ENCODE measurements around the gene NID1.

The NID1 gene

GRCh38 chr1:236039740-236040685, 24.9 kb downstream of the NID1 start:
- H3K4me3 ChIP-seq (ENCODE audit: low read depth in 1 of 2, low read length in 2 of 2) = no peak overlapping the region
- no peak overlapping the region for H3K27ac ChIP-seq (ENCODE audit: low read length)
- H3K36me3 ChIP-seq (ENCODE audit: control insufficient read depth in 1 of 2, insufficient read depth in 2 of 2, low read length in 2 of 2) = peaks cover 21 to 51% of the 10 kb centered on the region in 2 donors
- H3K27me3 ChIP-seq (ENCODE audit: low read depth, low read length) = no peaks in the 10 kb centered on the region
- H3K9me3 ChIP-seq (ENCODE audit: control insufficient read depth in 1 of 2, low read length in 2 of 2) = no peaks in the 10 kb centered on the region
- H3K4me1 ChIP-seq (ENCODE audit: control insufficient read depth in 1 of 2, insufficient read depth in 2 of 2, low read length in 2 of 2) = peaks cover 0 to 11% of the 10 kb centered on the region in 2 donors

GRCh38 chr1:236038034-236038433, 26.9 kb downstream of the NID1 start:
- no peak overlapping the region for H3K4me3 ChIP-seq (ENCODE audit: low read depth in 1 of 2, low read length in 2 of 2)
- H3K36me3 ChIP-seq (ENCODE audit: control insufficient read depth in 1 of 2, insufficient read depth in 2 of 2, low read length in 2 of 2) = peaks cover 19 to 35% of the 10 kb centered on the region in 2 donors
- peaks cover 0 to 11% of the 10 kb centered on the region in 2 donors for H3K4me1 ChIP-seq (ENCODE audit: control insufficient read depth in 1 of 2, insufficient read depth in 2 of 2, low read length in 2 of 2)
- H3K9me3 ChIP-seq (ENCODE audit: control insufficient read depth in 1 of 2, low read length in 2 of 2) = no peaks in the 10 kb centered on the region
- H3K27me3 ChIP-seq (ENCODE audit: low read depth, low read length) = no peaks in the 10 kb centered on the region
- H3K27ac ChIP-seq (ENCODE audit: low read length) = no peak overlapping the region

- peaks cover 26 to 34% of the 10 kb centered on the region in 2 donors for H3K36me3 ChIP-seq (ENCODE audit: control insufficient read depth in 1 of 2, insufficient read depth in 2 of 2, low read length in 2 of 2)
- H3K4me1 ChIP-seq (ENCODE audit: control insufficient read depth in 1 of 2, insufficient read depth in 2 of 2, low read length in 2 of 2) = peaks cover 0 to 13% of the 10 kb centered on the region in 2 donors
- no peaks in the 10 kb centered on the region for H3K9me3 ChIP-seq (ENCODE audit: control insufficient read depth in 1 of 2, low read length in 2 of 2)
- no peaks in the 10 kb centered on the region for H3K27me3 ChIP-seq (ENCODE audit: low read depth, low read length)
- H3K27ac ChIP-seq (ENCODE audit: low read length) = no peak overlapping the region
- H3K4me3 ChIP-seq (ENCODE audit: low read depth in 1 of 2, low read length in 2 of 2) = no peak overlapping the region
These were observed 29.2 kb downstream of the NID1 start for GRCh38 chr1:236035681-236036101.

GRCh38 chr1:236033336-236033735, 31.6 kb downstream of the NID1 start:
- Histone ChIP-seq H3K36me3 (ENCODE audit: control insufficient read depth in 1 of 2, insufficient read depth in 2 of 2, low read length in 2 of 2) (peaks cover 26 to 53% of the 10 kb centered on the region in 2 donors), H3K4me3 (ENCODE audit: low read depth in 1 of 2, low read length in 2 of 2) (no peak overlapping the region)

GRCh38 chr1:236030534-236030933, 34.4 kb downstream of the NID1 start:
- Histone ChIP-seq H3K27me3 (ENCODE audit: low read depth, low read length) (no peaks in the 10 kb centered on the region), H3K27ac (ENCODE audit: low read length) (no peak overlapping the region), H3K36me3 (ENCODE audit: control insufficient read depth in 1 of 2, insufficient read depth in 2 of 2, low read length in 2 of 2) (peaks cover 23 to 60% of the 10 kb centered on the region in 2 donors)

More at GRCh38 chr1:236033336-236033735, 31.6 kb downstream of the NID1 start:
- H3K9me3 ChIP-seq (ENCODE audit: control insufficient read depth in 1 of 2, low read length in 2 of 2) = no peaks in the 10 kb centered on the region
- peaks cover 0 to 24% of the 10 kb centered on the region in 2 donors for H3K4me1 ChIP-seq (ENCODE audit: control insufficient read depth in 1 of 2, insufficient read depth in 2 of 2, low read length in 2 of 2)
- no peaks in the 10 kb centered on the region for H3K27me3 ChIP-seq (ENCODE audit: low read depth, low read length)
- no peak overlapping the region for H3K27ac ChIP-seq (ENCODE audit: low read length)

GRCh38 chr1:236029428-236029940, 35.4 kb downstream of the NID1 start:
- H3K4me1 ChIP-seq (ENCODE audit: control insufficient read depth in 1 of 2, insufficient read depth in 2 of 2, low read length in 2 of 2) = peaks cover 0 to 16% of the 10 kb centered on the region in 2 donors
- no peaks in the 10 kb centered on the region for H3K27me3 ChIP-seq (ENCODE audit: low read depth, low read length)
- no peak overlapping the region for H3K4me3 ChIP-seq (ENCODE audit: low read depth in 1 of 2, low read length in 2 of 2)
- H3K27ac ChIP-seq (ENCODE audit: low read length) = no peak overlapping the region
- H3K9me3 ChIP-seq (ENCODE audit: control insufficient read depth in 1 of 2, low read length in 2 of 2) = no peaks in the 10 kb centered on the region
- peaks cover 26 to 64% of the 10 kb centered on the region in 2 donors for H3K36me3 ChIP-seq (ENCODE audit: control insufficient read depth in 1 of 2, insufficient read depth in 2 of 2, low read length in 2 of 2)

More at GRCh38 chr1:236030534-236030933, 34.4 kb downstream of the NID1 start:
- Histone ChIP-seq H3K4me1 (ENCODE audit: control insufficient read depth in 1 of 2, insufficient read depth in 2 of 2, low read length in 2 of 2) (peaks cover 0 to 16% of the 10 kb centered on the region in 2 donors), H3K4me3 (ENCODE audit: low read depth in 1 of 2, low read length in 2 of 2) (no peak overlapping the region), H3K9me3 (ENCODE audit: control insufficient read depth in 1 of 2, low read length in 2 of 2) (no peaks in the 10 kb centered on the region)

GRCh38 chr1:236027104-236027503, 37.8 kb downstream of the NID1 start:
- Histone ChIP-seq H3K27ac (ENCODE audit: low read length) (no peak overlapping the region), H3K4me3 (ENCODE audit: low read depth in 1 of 2, low read length in 2 of 2) (no peak overlapping the region), H3K4me1 (ENCODE audit: control insufficient read depth in 1 of 2, insufficient read depth in 2 of 2, low read length in 2 of 2) (peaks cover 0 to 16% of the 10 kb centered on the region in 2 donors), H3K9me3 (ENCODE audit: control insufficient read depth in 1 of 2, low read length in 2 of 2) (no peaks in the 10 kb centered on the region), H3K36me3 (ENCODE audit: control insufficient read depth in 1 of 2, insufficient read depth in 2 of 2, low read length in 2 of 2) (peaks cover 28 to 81% of the 10 kb centered on the region in 2 donors), H3K27me3 (ENCODE audit: low read depth, low read length) (no peaks in the 10 kb centered on the region)

- H3K27me3 ChIP-seq (ENCODE audit: low read depth, low read length) = no peaks in the 10 kb centered on the region
- peaks cover 20 to 71% of the 10 kb centered on the region in 2 donors for H3K36me3 ChIP-seq (ENCODE audit: control insufficient read depth in 1 of 2, insufficient read depth in 2 of 2, low read length in 2 of 2)
- H3K27ac ChIP-seq (ENCODE audit: low read length) = no peak overlapping the region
- no peaks in the 10 kb centered on the region for H3K9me3 ChIP-seq (ENCODE audit: control insufficient read depth in 1 of 2, low read length in 2 of 2)
- no peak overlapping the region for H3K4me3 ChIP-seq (ENCODE audit: low read depth in 1 of 2, low read length in 2 of 2)
- H3K4me1 ChIP-seq (ENCODE audit: control insufficient read depth in 1 of 2, insufficient read depth in 2 of 2, low read length in 2 of 2) = peaks cover 5 to 26% of the 10 kb centered on the region in 2 donors
These were observed 39.1 kb downstream of the NID1 start for GRCh38 chr1:236025836-236026235.

- H3K4me3 ChIP-seq (ENCODE audit: low read depth in 1 of 2, low read length in 2 of 2) = no peak overlapping the region
- H3K27ac ChIP-seq (ENCODE audit: low read length) = no peak overlapping the region
- H3K27me3 ChIP-seq (ENCODE audit: low read depth, low read length) = no peaks in the 10 kb centered on the region
- H3K4me1 ChIP-seq (ENCODE audit: control insufficient read depth in 1 of 2, insufficient read depth in 2 of 2, low read length in 2 of 2) = peaks cover 5 to 21% of the 10 kb centered on the region in 2 donors
- no peaks in the 10 kb centered on the region for H3K9me3 ChIP-seq (ENCODE audit: control insufficient read depth in 1 of 2, low read length in 2 of 2)
- H3K36me3 ChIP-seq (ENCODE audit: control insufficient read depth in 1 of 2, insufficient read depth in 2 of 2, low read length in 2 of 2) = peaks cover 20 to 64% of the 10 kb centered on the region in 2 donors
These were observed 40.2 kb downstream of the NID1 start for GRCh38 chr1:236024641-236025040.

- Histone ChIP-seq H3K4me3 (ENCODE audit: low read depth in 1 of 2, low read length in 2 of 2) (no peak overlapping the region), H3K27ac (ENCODE audit: low read length) (no peak overlapping the region), H3K9me3 (ENCODE audit: control insufficient read depth in 1 of 2, low read length in 2 of 2) (no peaks in the 10 kb centered on the region), H3K36me3 (ENCODE audit: control insufficient read depth in 1 of 2, insufficient read depth in 2 of 2, low read length in 2 of 2) (peaks cover 20 to 59% of the 10 kb centered on the region in 2 donors), H3K4me1 (ENCODE audit: control insufficient read depth in 1 of 2, insufficient read depth in 2 of 2, low read length in 2 of 2) (peaks cover 7 to 25% of the 10 kb centered on the region in 2 donors), H3K27me3 (ENCODE audit: low read depth, low read length) (no peaks in the 10 kb centered on the region)
These were observed 40.8 kb downstream of the NID1 start for GRCh38 chr1:236023926-236024565.

Data from muscle layer of duodenum (tissue), 2 donors.